ENCODE results near the gene PLA2G2F.

Gene PLA2G2F

DNA sequence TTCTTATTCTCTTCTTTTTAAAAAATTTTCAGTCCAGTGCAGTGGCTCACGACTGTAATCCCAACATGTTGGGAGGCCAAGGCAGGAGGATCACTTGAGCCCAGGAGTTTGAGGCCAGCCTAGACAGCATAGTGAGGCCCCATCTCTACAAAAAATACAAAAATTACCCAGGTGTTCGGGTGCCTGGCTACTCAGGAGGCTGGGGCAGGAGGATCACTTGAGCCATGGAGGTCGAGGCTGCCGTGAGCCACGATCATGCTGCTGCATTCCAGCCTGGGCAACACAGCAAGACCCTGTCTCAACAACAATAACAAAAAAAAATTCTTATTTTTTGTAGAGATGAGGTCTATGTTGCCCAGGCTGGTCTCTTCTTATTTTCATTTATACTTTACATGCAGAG is 27.7 kb upstream of the PLA2G2F start:
- Histone ChIP-seq H3K4me1 (no peaks in the 10 kb centered on the region), H3K4me3 (ENCODE audit: low read depth, low read length) (no peak overlapping the region), H3K27me3 (no peaks in the 10 kb centered on the region), H3K9me3 (no peaks in the 10 kb centered on the region), H3K36me3 (no peaks in the 10 kb centered on the region)
- no peak for DNase-seq
- TF ChIP-seq, protein P1, sequence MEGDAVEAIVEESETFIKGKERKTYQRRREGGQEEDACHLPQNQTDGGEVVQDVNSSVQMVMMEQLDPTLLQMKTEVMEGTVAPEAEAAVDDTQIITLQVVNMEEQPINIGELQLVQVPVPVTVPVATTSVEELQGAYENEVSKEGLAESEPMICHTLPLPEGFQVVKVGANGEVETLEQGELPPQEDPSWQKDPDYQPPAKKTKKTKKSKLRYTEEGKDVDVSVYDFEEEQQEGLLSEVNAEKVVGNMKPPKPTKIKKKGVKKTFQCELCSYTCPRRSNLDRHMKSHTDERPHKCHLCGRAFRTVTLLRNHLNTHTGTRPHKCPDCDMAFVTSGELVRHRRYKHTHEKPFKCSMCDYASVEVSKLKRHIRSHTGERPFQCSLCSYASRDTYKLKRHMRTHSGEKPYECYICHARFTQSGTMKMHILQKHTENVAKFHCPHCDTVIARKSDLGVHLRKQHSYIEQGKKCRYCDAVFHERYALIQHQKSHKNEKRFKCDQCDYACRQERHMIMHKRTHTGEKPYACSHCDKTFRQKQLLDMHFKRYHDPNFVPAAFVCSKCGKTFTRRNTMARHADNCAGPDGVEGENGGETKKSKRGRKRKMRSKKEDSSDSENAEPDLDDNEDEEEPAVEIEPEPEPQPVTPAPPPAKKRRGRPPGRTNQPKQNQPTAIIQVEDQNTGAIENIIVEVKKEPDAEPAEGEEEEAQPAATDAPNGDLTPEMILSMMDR (IDR thresholded peaks at IDR 0.05; ENCODE audit: low read depth, low read length): no peak

DNA sequence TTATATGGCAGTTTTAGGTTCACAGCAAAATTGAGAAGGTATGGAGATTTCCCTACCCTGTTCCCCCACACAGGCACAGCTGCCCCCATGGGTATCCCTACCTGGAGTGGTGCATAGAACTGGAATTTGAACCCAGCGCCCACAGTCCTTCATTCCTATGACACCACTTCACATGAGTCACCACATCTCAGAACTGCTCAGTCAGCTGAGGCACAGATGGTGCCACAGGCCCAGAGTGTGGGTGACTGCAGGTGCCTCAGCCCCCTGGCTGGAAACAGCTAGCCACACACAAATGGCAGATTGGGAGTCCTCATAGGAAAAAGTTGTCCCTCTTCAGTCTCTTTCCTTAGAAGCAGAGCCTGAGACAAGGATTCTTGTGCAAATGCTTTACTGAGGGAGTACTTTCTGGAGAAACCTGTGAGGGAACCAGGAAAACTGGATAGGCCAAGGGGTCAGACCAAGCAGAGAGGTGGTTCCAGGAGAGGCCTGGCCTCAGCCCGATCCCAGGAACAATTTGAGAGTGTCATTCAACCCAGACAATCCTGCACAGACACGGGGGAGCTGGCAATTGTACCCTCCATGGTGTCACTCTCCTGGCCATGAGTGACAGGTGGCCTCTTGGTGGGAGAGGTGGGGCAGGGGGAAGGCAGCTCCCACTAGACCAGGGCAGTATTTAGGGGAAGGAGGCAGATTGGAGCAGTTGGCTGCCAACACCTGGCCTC is 26.7 kb upstream of the PLA2G2F start:
- no peak overlapping the region for H3K4me3 ChIP-seq (ENCODE audit: low read depth, low read length)
- DNase-seq: no peak
- H3K4me1 ChIP-seq: no peaks in the 10 kb centered on the region
- no peaks in the 10 kb centered on the region for H3K27me3 ChIP-seq
- H3K36me3 ChIP-seq: no peaks in the 10 kb centered on the region
- H3K9me3 ChIP-seq: no peaks in the 10 kb centered on the region
- TF ChIP-seq, protein P1 (IDR thresholded peaks at IDR 0.05; ENCODE audit: low read depth, low read length): no peak

DNA sequence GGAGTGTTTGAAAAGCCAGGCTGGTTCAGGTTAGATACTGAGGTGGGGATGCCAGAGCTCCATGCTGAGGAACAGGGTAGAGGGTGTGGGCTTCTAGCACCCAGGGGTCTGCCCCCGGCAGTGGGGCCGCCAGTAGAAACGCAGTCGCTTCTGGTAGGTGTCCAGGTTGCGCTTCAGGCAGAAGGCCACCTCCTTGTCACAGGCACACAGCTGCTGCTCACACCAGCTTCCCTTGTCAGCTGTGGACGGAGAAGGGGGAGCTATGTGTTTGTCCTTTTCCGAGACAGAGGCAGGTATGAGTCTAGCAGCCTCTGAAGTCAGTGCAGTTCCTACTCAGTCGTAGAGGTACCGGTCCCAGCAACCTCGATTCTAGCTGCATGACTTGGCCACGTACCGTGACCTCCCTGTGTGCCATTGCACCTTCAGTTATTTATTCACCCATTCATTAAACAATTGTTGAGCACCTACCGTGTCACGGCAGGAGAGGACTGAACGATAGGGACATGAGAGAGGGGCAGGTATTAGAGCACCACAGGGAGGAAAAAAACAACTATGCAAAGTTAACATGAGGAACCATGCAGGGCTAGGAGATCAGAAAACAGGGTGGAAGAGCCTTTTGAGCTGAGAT is 25.0 kb upstream of the PLA2G2F start:
- no peak overlapping the region for H3K4me3 ChIP-seq (ENCODE audit: low read depth, low read length)
- no peaks in the 10 kb centered on the region for H3K36me3 ChIP-seq
- DNase-seq: no peak
- H3K27me3 ChIP-seq: no peaks in the 10 kb centered on the region
- H3K4me1 ChIP-seq: no peaks in the 10 kb centered on the region
- H3K9me3 ChIP-seq: no peaks in the 10 kb centered on the region
- TF ChIP-seq, protein P1 (IDR thresholded peaks at IDR 0.05; ENCODE audit: low read depth, low read length): no peak

DNA sequence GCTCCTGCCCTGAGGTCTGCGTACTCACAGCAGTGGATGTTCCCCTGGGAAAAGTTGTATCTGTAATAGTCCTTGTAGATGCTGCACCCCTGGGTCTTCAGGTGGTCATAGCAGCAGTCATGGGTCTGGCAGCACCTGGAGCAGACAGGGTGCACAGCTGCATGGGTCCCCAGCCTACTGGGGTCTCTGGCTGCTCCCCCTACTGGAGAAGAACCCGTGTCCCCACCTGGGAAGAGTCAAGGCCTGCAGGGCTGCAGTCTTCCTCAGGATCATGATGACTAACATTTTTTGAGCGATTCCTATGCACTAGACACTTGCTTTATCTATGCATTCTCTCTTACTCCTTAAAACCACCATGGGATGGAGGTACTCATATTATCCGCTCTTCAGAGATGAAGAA is 23.6 kb upstream of the PLA2G2F start:
- no peaks in the 10 kb centered on the region for H3K4me1 ChIP-seq
- no peaks in the 10 kb centered on the region for H3K27me3 ChIP-seq
- TF ChIP-seq, protein P1 (IDR thresholded peaks at IDR 0.05; ENCODE audit: low read depth, low read length): no peak
- H3K36me3 ChIP-seq: no peaks in the 10 kb centered on the region
- H3K9me3 ChIP-seq: no peaks in the 10 kb centered on the region
- H3K4me3 ChIP-seq (ENCODE audit: low read depth, low read length): no peak overlapping the region
- no peak for DNase-seq

DNA sequence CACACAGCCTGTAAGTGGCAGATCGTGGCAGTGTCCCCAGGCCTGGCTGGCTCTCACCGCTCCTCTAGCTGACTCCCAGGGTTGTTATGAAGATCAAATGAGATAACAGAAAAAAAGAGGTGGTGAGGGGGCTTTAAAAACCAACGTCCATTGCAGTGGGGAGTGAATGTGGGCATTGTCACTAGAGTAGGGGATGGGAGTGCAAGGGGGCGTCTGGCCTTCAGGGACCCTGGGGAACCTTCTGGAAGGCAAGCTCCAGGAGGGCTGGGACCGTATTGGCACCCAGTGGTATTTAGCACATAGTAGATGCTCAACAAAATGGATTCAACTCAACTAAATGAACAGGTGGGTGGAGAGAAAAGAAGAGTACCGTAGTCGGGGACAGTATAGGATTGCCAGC is 23.2 kb upstream of the PLA2G2F start:
- no peaks in the 10 kb centered on the region for H3K9me3 ChIP-seq
- no peaks in the 10 kb centered on the region for H3K4me1 ChIP-seq
- no peaks in the 10 kb centered on the region for H3K36me3 ChIP-seq
- no peak for DNase-seq
- no peak overlapping the region for H3K4me3 ChIP-seq (ENCODE audit: low read depth, low read length)
- TF ChIP-seq, protein P1 (IDR thresholded peaks at IDR 0.05; ENCODE audit: low read depth, low read length): no peak
- peaks cover 3% of the 10 kb centered on the region; the same call in 1 of the 2 replicates for H3K27me3 ChIP-seq

DNA sequence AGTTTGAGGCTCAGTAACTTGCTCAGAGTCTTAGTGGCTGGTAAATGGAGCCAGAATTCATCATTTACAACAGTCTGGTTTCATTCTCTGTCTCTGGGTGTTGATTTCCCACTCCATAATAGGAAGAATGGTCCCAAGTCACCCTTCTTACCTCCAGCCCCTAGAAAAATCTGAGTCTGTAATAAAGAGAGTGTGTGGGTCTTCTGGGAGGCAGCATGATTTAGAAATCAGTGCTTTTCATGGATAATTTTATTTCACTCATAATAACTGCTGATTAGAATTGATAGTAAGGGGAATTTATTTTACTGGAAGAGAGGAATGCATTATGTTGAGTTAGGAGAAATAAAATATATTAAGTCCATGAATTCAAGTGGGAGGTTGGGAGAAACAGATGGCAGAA is 21.9 kb upstream of the PLA2G2F start:
- peaks cover 5% of the 10 kb centered on the region; the same call in 1 of the 2 replicates for H3K27me3 ChIP-seq
- H3K4me1 ChIP-seq: no peaks in the 10 kb centered on the region
- DNase-seq: no peak
- H3K9me3 ChIP-seq: no peaks in the 10 kb centered on the region
- TF ChIP-seq, protein P1 (IDR thresholded peaks at IDR 0.05; ENCODE audit: low read depth, low read length): no peak
- H3K36me3 ChIP-seq: no peaks in the 10 kb centered on the region
- H3K4me3 ChIP-seq (ENCODE audit: low read depth, low read length): no peak overlapping the region

Data from BE2C (cell line).